PFSK-1 (cell line): ENCODE data around the gene DLGAP4.

Experiments
- FOXP2 ChIP-seq: optimal IDR thresholded peaks from 2 replicates; pipeline ENCODE3; 2011; ENCODE audit warnings: borderline replicate concordance, control low read depth, inconsistent platforms; ENCODE audit not compliant: insufficient read depth; ENCODE audit errors: extremely low read length, extremely low read depth
- POLR2AphosphoS5 ChIP-seq: IDR thresholded peaks from 2 replicates; pipeline ENCODE4 v1.6.1; 2012; ENCODE audit warnings: low read depth, mild to moderate bottlenecking, control low read depth, low read length, moderate library complexity
- SIN3A ChIP-seq: IDR thresholded peaks from 2 replicates; pipeline ENCODE4 v1.6.1; 2012; ENCODE audit warnings: mild to moderate bottlenecking, low read length, moderate library complexity, borderline replicate concordance; ENCODE audit not compliant: insufficient read depth
- TAF1 ChIP-seq: IDR thresholded peaks from 2 replicates; pipeline ENCODE4 v1.6.1; 2012; ENCODE audit warnings: low read length, control low read depth, borderline replicate concordance; ENCODE audit not compliant: insufficient read depth
- TF ChIP-seq, protein P1 (sequence below), 2 experiments: IDR thresholded peaks; 2 replicates each; pipeline versions ENCODE4 v1.6.1 to v1.8.0; 2011 to 2012; ENCODE audit warnings: low read depth in 2 of 2, low read length in 2 of 2, control low read depth in 1 of 2, inconsistent platforms in 1 of 2, mild to moderate bottlenecking in 1 of 2, moderate library complexity in 1 of 2; ENCODE audit not compliant: insufficient read depth in 1 of 2

DNA sequence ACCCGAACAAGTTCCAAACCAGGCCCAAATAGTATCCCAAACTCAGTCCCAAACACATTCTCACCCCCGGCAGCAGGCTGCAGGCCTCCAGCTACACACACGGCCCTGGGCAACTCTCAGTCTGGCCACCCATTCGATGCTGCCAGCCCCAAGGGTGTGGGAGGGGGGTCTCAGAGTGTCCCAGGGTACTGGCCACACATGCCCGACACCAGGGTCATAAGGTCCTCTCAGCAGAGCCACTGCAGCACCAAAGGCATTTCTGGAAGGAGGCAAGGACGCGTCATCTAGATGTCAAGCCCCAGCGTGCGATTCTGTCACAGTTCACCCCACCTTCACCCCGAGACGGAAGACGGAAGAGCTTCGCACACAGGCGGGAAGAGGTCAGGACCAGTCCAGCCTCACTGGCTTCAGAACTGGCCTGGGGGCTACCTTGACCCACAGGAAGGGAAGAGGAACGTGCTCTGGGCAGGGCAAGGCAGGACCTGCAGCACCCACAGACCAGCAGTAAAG, 244.7 kb downstream of the DLGAP4 start:
- no peak for TF ChIP-seq POLR2AphosphoS5
- TF ChIP-seq, protein P1, sequence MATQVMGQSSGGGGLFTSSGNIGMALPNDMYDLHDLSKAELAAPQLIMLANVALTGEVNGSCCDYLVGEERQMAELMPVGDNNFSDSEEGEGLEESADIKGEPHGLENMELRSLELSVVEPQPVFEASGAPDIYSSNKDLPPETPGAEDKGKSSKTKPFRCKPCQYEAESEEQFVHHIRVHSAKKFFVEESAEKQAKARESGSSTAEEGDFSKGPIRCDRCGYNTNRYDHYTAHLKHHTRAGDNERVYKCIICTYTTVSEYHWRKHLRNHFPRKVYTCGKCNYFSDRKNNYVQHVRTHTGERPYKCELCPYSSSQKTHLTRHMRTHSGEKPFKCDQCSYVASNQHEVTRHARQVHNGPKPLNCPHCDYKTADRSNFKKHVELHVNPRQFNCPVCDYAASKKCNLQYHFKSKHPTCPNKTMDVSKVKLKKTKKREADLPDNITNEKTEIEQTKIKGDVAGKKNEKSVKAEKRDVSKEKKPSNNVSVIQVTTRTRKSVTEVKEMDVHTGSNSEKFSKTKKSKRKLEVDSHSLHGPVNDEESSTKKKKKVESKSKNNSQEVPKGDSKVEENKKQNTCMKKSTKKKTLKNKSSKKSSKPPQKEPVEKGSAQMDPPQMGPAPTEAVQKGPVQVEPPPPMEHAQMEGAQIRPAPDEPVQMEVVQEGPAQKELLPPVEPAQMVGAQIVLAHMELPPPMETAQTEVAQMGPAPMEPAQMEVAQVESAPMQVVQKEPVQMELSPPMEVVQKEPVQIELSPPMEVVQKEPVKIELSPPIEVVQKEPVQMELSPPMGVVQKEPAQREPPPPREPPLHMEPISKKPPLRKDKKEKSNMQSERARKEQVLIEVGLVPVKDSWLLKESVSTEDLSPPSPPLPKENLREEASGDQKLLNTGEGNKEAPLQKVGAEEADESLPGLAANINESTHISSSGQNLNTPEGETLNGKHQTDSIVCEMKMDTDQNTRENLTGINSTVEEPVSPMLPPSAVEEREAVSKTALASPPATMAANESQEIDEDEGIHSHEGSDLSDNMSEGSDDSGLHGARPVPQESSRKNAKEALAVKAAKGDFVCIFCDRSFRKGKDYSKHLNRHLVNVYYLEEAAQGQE (IDR thresholded peaks at IDR 0.05; ENCODE audit: insufficient read depth in 1 of 2, low read depth in 2 of 2, low read length in 2 of 2) = no peak
- TF ChIP-seq SIN3A = no peak
- TF ChIP-seq FOXP2 = no peak
- no peak for TF ChIP-seq TAF1
